ENCODE data around the gene WASF2.

Gene WASF2

DNA sequence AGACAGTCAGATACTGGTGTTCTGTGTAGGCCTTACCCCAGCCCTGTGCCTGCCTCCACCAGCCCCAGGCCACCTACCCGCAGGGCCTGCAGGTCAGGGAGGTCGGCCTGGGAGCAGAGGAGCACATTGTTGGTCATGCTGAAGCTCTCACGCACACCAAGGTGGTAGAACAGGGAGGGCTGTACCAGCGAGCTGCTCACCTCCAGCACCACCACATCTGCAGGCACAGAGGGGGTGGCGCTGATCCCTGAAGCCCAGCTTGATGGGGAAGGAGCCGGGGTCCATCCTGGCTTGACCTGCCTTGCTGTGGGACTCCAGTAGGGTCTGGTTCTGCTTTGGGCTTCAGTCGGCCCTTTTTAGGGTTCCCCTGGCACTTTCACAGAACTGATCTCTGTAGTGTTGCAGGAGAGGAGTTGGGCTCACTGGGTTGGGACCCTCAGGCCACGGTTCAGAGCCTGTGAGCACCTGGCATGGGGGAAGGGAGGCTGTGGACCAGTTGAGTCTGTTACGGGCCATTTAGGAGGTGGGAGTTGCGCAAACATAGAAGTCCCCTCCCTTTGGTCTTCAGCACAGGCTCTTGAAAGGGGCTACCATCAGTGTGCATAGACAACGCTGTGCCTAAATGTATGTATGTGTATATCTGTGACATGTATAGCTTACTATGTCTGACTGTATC lies 125.1 kb downstream of the WASF2 start:
- Histone ChIP-seq H4K20me1 (ENCODE audit: low read depth, low read length) (no peaks in the 10 kb centered on the region), H2AFZ (ENCODE audit: low read depth, low read length, severe bottlenecking) (peak overlapping the region; percentile 55), H3K27ac (ENCODE audit: low read depth, low read length) (no peak overlapping the region), H3K79me2 (ENCODE audit: insufficient read depth, low read length) (no peaks in the 10 kb centered on the region), H3K9me3 (ENCODE audit: insufficient read depth, low read length) (no peaks in the 10 kb centered on the region), H3K9me2 (replicated peaks; ENCODE audit: insufficient read depth, low read length) (no peaks in the 10 kb centered on the region), H3K27me3 (ENCODE audit: low read length) (no peaks in the 10 kb centered on the region), H3K4me3 (ENCODE audit: insufficient read depth, low read length, poor library complexity, severe bottlenecking) (no peak overlapping the region), H3K9ac (ENCODE audit: low read length) (no peak overlapping the region), H3K4me2 (ENCODE audit: low read depth, low read length, poor library complexity, severe bottlenecking) (peak overlapping the region; percentile 92), H3K36me3 (ENCODE audit: low read length) (no peaks in the 10 kb centered on the region), H3F3A (ENCODE audit: insufficient read depth) (peaks cover 4% of the 10 kb centered on the region; the same call in 1 of the 2 replicates)
- TF ChIP-seq EZH2phosphoT487 (conservative IDR thresholded peaks at IDR 0.05; ENCODE audit: low read length), result no peak
- TF ChIP-seq, protein P1, sequence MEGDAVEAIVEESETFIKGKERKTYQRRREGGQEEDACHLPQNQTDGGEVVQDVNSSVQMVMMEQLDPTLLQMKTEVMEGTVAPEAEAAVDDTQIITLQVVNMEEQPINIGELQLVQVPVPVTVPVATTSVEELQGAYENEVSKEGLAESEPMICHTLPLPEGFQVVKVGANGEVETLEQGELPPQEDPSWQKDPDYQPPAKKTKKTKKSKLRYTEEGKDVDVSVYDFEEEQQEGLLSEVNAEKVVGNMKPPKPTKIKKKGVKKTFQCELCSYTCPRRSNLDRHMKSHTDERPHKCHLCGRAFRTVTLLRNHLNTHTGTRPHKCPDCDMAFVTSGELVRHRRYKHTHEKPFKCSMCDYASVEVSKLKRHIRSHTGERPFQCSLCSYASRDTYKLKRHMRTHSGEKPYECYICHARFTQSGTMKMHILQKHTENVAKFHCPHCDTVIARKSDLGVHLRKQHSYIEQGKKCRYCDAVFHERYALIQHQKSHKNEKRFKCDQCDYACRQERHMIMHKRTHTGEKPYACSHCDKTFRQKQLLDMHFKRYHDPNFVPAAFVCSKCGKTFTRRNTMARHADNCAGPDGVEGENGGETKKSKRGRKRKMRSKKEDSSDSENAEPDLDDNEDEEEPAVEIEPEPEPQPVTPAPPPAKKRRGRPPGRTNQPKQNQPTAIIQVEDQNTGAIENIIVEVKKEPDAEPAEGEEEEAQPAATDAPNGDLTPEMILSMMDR (IDR thresholded peaks at IDR 0.05; ENCODE audit: insufficient read depth, low read length, poor library complexity, severe bottlenecking), result no peak

DNA sequence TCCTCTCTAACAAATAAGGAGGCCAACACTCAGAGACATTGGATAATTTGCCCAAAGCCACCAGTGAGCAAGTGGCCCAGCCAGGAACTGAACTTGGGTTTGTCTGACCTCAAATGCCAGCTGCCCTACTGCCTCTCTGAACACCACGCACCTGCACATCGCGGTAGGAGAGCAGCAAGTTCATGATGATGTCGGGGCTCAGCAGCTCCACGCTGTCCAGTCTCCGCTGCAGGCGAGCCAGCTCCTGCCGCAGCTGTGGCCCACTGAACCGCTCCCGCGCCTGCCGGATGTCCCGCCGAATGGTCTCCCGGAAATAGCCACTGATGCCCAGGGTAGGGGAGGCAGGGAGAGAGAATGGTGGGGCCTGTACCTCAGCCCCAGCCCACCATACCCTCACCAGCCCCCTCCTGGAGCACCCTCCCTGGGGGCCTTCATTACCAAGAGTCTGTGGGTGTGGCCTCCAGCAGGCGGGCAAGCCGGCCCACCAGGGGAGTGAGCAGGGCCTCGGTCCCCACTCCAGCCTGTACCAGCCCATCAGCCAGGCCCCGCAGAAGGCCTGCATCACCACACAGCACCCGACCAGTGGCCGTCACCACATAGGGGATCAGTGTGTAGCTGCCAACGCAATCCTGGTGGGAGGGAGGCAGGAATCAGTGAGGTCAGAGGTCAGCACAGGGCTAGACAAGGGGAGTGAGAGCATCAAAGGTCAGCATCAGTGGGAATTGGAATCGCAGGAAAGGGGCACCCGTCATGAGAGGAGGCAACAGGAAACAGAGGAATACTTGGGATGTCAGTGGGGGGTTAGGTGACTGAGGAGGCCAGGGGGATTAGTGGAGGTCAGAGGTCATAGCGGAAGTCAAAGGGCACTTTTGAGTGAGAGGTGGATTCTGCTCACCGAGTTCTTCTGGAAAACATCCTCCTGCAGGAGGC lies 125.9 kb downstream of the WASF2 start:
- no peak for TF ChIP-seq EZH2phosphoT487 (conservative IDR thresholded peaks at IDR 0.05; ENCODE audit: low read length)
- TF ChIP-seq, protein P1 (IDR thresholded peaks at IDR 0.05; ENCODE audit: insufficient read depth, low read length, poor library complexity, severe bottlenecking), result no peak
- no peaks in the 10 kb centered on the region for H3K9me2 ChIP-seq (replicated peaks; ENCODE audit: insufficient read depth, low read length)
- no peaks in the 10 kb centered on the region for H3K27me3 ChIP-seq (ENCODE audit: low read length)
- peaks cover 4% of the 10 kb centered on the region; the same call in 1 of the 2 replicates for H3F3A ChIP-seq (ENCODE audit: insufficient read depth)
- H3K4me3 ChIP-seq (ENCODE audit: insufficient read depth, low read length, poor library complexity, severe bottlenecking), result no peak overlapping the region
- H4K20me1 ChIP-seq (ENCODE audit: low read depth, low read length), result no peaks in the 10 kb centered on the region
- H3K9ac ChIP-seq (ENCODE audit: low read length), result no peak overlapping the region
- H3K4me2 ChIP-seq (ENCODE audit: low read depth, low read length, poor library complexity, severe bottlenecking), result no peak overlapping the region
- H3K9me3 ChIP-seq (ENCODE audit: insufficient read depth, low read length), result no peaks in the 10 kb centered on the region
- no peak overlapping the region for H3K27ac ChIP-seq (ENCODE audit: low read depth, low read length)
- no peak overlapping the region for H2AFZ ChIP-seq (ENCODE audit: low read depth, low read length, severe bottlenecking)
- no peaks in the 10 kb centered on the region for H3K79me2 ChIP-seq (ENCODE audit: insufficient read depth, low read length)
- H3K36me3 ChIP-seq (ENCODE audit: low read length), result no peaks in the 10 kb centered on the region

DNA sequence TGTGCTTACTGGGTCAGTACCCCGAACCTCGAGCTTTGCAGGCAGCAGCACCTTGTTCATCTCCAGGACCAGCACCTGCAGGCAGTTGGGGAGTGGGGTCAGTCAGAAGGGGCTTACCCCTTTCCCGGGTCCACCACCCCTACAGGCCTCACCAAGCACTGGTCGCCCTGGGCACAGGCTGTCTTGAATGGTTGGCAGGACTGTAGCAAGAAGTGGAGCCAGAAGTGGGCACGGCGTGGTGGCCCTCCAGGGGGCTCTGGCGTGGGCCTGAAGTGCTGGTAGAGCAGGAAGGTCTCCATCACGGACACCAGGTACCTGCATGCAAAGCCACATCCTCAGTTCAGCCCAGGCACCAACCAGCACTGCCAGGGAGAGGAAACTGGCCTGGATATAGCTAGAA lies 128.4 kb downstream of the WASF2 start:
- H3K9me2 ChIP-seq (replicated peaks; ENCODE audit: insufficient read depth, low read length), result no peaks in the 10 kb centered on the region
- no peaks in the 10 kb centered on the region for H4K20me1 ChIP-seq (ENCODE audit: low read depth, low read length)
- H3K9me3 ChIP-seq (ENCODE audit: insufficient read depth, low read length), result no peaks in the 10 kb centered on the region
- no peaks in the 10 kb centered on the region for H3K36me3 ChIP-seq (ENCODE audit: low read length)
- no peak overlapping the region for H2AFZ ChIP-seq (ENCODE audit: low read depth, low read length, severe bottlenecking)
- H3K9ac ChIP-seq (ENCODE audit: low read length), result no peak overlapping the region
- no peak overlapping the region for H3K27ac ChIP-seq (ENCODE audit: low read depth, low read length)
- no peak for TF ChIP-seq EZH2phosphoT487 (conservative IDR thresholded peaks at IDR 0.05; ENCODE audit: low read length)
- TF ChIP-seq, protein P1 (IDR thresholded peaks at IDR 0.05; ENCODE audit: insufficient read depth, low read length, poor library complexity, severe bottlenecking), result no peak
- peaks cover 4% of the 10 kb centered on the region; the same call in 1 of the 2 replicates for H3F3A ChIP-seq (ENCODE audit: insufficient read depth)
- no peaks in the 10 kb centered on the region for H3K79me2 ChIP-seq (ENCODE audit: insufficient read depth, low read length)
- H3K4me2 ChIP-seq (ENCODE audit: low read depth, low read length, poor library complexity, severe bottlenecking), result no peak overlapping the region
- H3K4me3 ChIP-seq (ENCODE audit: insufficient read depth, low read length, poor library complexity, severe bottlenecking), result no peak overlapping the region
- H3K27me3 ChIP-seq (ENCODE audit: low read length), result no peaks in the 10 kb centered on the region

Data from SU-DHL-6 (cell line).